ENCODE measurements around the gene CHST8. TPM values are rescaled to one million over a fixed set of nuclear protein-coding genes. Genes with fewer than 3 reads are reported as not detected.

CHST8 gene
- total and polyA plus RNA-seq, 4 donors, result 0.05 to 0.07 TPM; not detected in 2

DNA sequence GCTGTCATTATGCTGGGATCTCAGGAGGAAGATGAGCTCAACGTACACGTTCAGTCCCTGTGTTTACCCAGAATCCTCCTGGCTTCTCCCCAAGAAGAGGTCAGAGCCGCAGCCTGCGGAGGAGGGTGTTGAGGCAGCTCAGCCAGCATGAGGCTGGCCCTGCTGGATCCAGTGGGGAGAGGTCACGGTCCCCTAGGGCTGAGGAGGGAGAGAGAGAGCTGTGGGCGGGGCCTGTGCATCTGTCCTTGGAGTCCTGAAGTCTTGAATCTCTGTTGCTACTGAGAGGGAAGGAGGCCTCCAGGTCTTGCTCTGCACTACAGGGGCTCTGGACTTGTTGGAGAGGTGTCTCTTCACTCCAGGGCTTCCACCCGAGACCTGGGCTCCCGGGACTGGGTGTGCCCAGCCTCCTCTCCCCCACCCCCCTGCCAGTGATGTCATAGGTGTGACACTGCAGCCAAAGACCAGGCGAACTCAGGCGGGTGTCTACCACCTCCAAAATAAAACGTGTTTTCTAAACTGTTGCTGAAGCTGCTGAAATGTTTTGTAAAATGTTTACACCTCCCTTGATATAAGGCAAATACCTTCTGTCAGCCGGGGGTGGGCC is 97.0 kb downstream of the CHST8 start:
- 42% methylated on average over 12 of the region's 12 CpGs for WGBS
- H3K4me1 ChIP-seq (ENCODE audit: control insufficient read depth in 4 of 4, insufficient read depth in 4 of 4, low read length in 3 of 4), result no peaks in the 10 kb centered on the region
- H3K27me3 ChIP-seq (ENCODE audit: control insufficient read depth in 4 of 4, insufficient read depth in 4 of 4, low read length in 3 of 4), result peaks cover 0 to 5% (median 1%) of the 10 kb centered on the region in 4 donors
- no peak overlapping the region for H3K9ac ChIP-seq (ENCODE audit: low read depth in 1 of 2, low read length in 2 of 2)
- TF ChIP-seq SP1 (IDR thresholded peaks at IDR 0.05) (no peak), FOXA2 (IDR thresholded peaks at IDR 0.05) (no peak), HNF4A (conservative IDR thresholded peaks at IDR 0.05) (no peak), EGR1 (IDR thresholded peaks at IDR 0.05; ENCODE audit: low read depth in 2 of 2) (no peak), FOXA1 (IDR thresholded peaks at IDR 0.05) (no peak), NR2F2 (IDR thresholded peaks at IDR 0.05) (no peak)
- TF ChIP-seq, protein P1, sequence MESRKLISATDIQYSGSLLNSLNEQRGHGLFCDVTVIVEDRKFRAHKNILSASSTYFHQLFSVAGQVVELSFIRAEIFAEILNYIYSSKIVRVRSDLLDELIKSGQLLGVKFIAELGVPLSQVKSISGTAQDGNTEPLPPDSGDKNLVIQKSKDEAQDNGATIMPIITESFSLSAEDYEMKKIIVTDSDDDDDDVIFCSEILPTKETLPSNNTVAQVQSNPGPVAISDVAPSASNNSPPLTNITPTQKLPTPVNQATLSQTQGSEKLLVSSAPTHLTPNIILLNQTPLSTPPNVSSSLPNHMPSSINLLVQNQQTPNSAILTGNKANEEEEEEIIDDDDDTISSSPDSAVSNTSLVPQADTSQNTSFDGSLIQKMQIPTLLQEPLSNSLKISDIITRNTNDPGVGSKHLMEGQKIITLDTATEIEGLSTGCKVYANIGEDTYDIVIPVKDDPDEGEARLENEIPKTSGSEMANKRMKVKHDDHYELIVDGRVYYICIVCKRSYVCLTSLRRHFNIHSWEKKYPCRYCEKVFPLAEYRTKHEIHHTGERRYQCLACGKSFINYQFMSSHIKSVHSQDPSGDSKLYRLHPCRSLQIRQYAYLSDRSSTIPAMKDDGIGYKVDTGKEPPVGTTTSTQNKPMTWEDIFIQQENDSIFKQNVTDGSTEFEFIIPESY (IDR thresholded peaks at IDR 0.05), result no peak
- H3K9me3 ChIP-seq (ENCODE audit: control insufficient read depth in 4 of 4, low read length in 3 of 4), result no peaks in the 10 kb centered on the region
- no peak for DNase-seq (ENCODE audit: low spot score)
- H3K27ac ChIP-seq (ENCODE audit: low read depth in 1 of 2, low read length in 2 of 2), result no peak overlapping the region
- no peaks in the 10 kb centered on the region for H3K36me3 ChIP-seq (ENCODE audit: control insufficient read depth in 4 of 4, insufficient read depth in 3 of 4, low read depth in 1 of 4, low read length in 3 of 4)
- no peak overlapping the region for H3K4me3 ChIP-seq (ENCODE audit: low read depth in 1 of 3, low read length in 3 of 3)

DNA sequence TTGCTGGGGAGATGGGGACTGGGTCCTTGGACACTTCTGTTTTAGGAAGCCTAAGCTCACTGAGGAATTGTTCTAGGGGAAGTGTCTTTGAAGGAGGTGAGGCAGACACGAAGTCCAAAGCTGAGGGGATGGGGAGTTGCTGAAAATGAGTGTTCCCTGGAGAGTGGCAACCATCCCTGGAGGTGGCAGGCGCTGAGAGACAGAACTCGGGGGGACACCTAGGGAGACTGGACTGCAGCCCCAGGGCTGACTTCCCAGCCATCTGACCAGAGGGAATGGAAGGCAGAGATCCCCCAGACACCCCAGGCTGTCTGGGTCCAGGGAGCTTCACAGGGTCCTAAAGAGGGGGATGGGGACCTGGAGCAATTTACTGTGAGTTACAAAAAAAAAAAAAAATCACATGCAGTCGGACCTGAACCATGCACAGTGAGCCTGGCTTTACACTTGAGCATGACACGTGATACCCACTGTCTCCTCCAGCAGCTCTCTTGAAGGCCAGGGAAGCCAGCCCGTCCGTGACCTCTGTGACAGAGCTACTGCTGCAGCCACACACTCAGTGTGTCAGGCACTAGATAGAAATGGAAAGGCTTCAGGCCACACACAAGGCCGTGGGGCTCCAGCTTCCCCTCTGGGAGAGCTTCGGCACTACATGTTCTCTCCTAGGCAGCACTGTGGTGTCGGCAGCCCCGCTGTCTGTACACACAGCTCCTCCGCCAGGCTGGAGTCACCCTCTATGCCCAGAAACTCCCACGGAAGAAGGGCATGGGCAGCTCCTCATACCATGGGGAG is 97.8 kb downstream of the CHST8 start:
- H3K9ac ChIP-seq (ENCODE audit: low read depth in 1 of 2, low read length in 2 of 2), result no peak overlapping the region
- WGBS, result 59% methylated on average over 13 of the region's 13 CpGs

More for the DNA sequence above, 97.8 kb downstream of the CHST8 start:
- peaks cover 0 to 5% (median 1%) of the 10 kb centered on the region in 4 donors for H3K27me3 ChIP-seq (ENCODE audit: control insufficient read depth in 4 of 4, insufficient read depth in 4 of 4, low read length in 3 of 4)
- no peak overlapping the region for H3K27ac ChIP-seq (ENCODE audit: low read depth in 1 of 2, low read length in 2 of 2)
- no peaks in the 10 kb centered on the region for H3K9me3 ChIP-seq (ENCODE audit: control insufficient read depth in 4 of 4, low read length in 3 of 4)
- TF ChIP-seq RXRA (IDR thresholded peaks at IDR 0.05) (no peak), EGR1 (IDR thresholded peaks at IDR 0.05; ENCODE audit: low read depth in 2 of 2) (no peak), FOXA1 (IDR thresholded peaks at IDR 0.05) (no peak), HNF4G (IDR thresholded peaks at IDR 0.05) (no peak), HNF4A (conservative IDR thresholded peaks at IDR 0.05) (no peak), RAD21 (IDR thresholded peaks at IDR 0.05) (no peak), TAF1 (conservative IDR thresholded peaks at IDR 0.05) (no peak), JUND (IDR thresholded peaks at IDR 0.05) (no peak), YY1 (IDR thresholded peaks at IDR 0.05) (no peak), SP1 (IDR thresholded peaks at IDR 0.05) (no peak), GABPA (IDR thresholded peaks at IDR 0.05 in 1 of 2, conservative IDR thresholded peaks at IDR 0.05 in 1 of 2) (no peak), NR2F2 (IDR thresholded peaks at IDR 0.05) (no peak), FOXA2 (IDR thresholded peaks at IDR 0.05) (no peak)
- TF ChIP-seq, protein P2, sequence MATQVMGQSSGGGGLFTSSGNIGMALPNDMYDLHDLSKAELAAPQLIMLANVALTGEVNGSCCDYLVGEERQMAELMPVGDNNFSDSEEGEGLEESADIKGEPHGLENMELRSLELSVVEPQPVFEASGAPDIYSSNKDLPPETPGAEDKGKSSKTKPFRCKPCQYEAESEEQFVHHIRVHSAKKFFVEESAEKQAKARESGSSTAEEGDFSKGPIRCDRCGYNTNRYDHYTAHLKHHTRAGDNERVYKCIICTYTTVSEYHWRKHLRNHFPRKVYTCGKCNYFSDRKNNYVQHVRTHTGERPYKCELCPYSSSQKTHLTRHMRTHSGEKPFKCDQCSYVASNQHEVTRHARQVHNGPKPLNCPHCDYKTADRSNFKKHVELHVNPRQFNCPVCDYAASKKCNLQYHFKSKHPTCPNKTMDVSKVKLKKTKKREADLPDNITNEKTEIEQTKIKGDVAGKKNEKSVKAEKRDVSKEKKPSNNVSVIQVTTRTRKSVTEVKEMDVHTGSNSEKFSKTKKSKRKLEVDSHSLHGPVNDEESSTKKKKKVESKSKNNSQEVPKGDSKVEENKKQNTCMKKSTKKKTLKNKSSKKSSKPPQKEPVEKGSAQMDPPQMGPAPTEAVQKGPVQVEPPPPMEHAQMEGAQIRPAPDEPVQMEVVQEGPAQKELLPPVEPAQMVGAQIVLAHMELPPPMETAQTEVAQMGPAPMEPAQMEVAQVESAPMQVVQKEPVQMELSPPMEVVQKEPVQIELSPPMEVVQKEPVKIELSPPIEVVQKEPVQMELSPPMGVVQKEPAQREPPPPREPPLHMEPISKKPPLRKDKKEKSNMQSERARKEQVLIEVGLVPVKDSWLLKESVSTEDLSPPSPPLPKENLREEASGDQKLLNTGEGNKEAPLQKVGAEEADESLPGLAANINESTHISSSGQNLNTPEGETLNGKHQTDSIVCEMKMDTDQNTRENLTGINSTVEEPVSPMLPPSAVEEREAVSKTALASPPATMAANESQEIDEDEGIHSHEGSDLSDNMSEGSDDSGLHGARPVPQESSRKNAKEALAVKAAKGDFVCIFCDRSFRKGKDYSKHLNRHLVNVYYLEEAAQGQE (IDR thresholded peaks at IDR 0.05), result no peak
- TF ChIP-seq, protein P1 (IDR thresholded peaks at IDR 0.05), result no peak
- TF ChIP-seq, protein P3, sequence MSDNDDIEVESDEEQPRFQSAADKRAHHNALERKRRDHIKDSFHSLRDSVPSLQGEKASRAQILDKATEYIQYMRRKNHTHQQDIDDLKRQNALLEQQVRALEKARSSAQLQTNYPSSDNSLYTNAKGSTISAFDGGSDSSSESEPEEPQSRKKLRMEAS (IDR thresholded peaks at IDR 0.05), result no peak
- TF ChIP-seq, protein P4, sequence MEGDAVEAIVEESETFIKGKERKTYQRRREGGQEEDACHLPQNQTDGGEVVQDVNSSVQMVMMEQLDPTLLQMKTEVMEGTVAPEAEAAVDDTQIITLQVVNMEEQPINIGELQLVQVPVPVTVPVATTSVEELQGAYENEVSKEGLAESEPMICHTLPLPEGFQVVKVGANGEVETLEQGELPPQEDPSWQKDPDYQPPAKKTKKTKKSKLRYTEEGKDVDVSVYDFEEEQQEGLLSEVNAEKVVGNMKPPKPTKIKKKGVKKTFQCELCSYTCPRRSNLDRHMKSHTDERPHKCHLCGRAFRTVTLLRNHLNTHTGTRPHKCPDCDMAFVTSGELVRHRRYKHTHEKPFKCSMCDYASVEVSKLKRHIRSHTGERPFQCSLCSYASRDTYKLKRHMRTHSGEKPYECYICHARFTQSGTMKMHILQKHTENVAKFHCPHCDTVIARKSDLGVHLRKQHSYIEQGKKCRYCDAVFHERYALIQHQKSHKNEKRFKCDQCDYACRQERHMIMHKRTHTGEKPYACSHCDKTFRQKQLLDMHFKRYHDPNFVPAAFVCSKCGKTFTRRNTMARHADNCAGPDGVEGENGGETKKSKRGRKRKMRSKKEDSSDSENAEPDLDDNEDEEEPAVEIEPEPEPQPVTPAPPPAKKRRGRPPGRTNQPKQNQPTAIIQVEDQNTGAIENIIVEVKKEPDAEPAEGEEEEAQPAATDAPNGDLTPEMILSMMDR (IDR thresholded peaks at IDR 0.05; ENCODE audit: low read depth, low read length, missing input control), result no peak
- TF ChIP-seq, protein P5, sequence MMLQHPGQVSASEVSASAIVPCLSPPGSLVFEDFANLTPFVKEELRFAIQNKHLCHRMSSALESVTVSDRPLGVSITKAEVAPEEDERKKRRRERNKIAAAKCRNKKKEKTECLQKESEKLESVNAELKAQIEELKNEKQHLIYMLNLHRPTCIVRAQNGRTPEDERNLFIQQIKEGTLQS (IDR thresholded peaks at IDR 0.05), result no peak
- H3K4me3 ChIP-seq (ENCODE audit: low read depth in 1 of 3, low read length in 3 of 3), result no peak overlapping the region
- no peak for DNase-seq (ENCODE audit: low spot score)
- H3K4me1 ChIP-seq (ENCODE audit: control insufficient read depth in 4 of 4, insufficient read depth in 4 of 4, low read length in 3 of 4), result no peaks in the 10 kb centered on the region
- no peaks in the 10 kb centered on the region for H3K36me3 ChIP-seq (ENCODE audit: control insufficient read depth in 4 of 4, insufficient read depth in 3 of 4, low read depth in 1 of 4, low read length in 3 of 4)
